Measurements from ENCODE around the gene PI4KA.
"Not testable (repeated sequence)": the region's sequence is repeated elsewhere in the genome, so short reads cannot be mapped to it uniquely, and the experiment has no call there.

- TF ChIP-seq POLR2A (IDR thresholded peaks at IDR 0.05; ENCODE audit: low read length); GATA1 (IDR thresholded peaks at IDR 0.05; ENCODE audit: low read depth, low read length): not testable (repeated sequence)
These were observed 141.3 kb downstream of the PI4KA start for GRCh38 chr22:20717213-20717866.
